ENCODE data around the gene DNAJC10.
"Not testable (repeated sequence)": the region's sequence is repeated elsewhere in the genome, so short reads cannot be mapped to it uniquely, and the experiment has no call there.

DNAJC10 gene

DNA sequence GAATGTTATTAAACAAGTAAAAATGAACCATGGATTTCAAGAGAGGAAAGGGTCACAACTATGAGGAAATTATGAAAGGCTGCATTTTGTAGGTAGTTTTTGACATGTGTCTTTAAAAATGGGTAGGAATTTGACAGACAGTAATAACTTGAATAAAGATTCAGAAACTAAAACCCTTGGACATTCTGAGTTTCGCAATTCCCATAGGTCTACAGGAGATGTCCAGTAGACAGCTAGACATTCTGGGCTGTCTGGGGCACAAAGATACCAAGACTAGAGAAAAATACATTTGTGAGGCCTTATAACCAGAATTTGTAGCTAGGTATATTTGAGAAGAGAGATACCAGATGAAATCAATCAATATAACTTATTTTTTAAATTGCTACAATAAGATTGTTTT lies 42.3 kb downstream of the DNAJC10 start:
- TF ChIP-seq, protein P1, sequence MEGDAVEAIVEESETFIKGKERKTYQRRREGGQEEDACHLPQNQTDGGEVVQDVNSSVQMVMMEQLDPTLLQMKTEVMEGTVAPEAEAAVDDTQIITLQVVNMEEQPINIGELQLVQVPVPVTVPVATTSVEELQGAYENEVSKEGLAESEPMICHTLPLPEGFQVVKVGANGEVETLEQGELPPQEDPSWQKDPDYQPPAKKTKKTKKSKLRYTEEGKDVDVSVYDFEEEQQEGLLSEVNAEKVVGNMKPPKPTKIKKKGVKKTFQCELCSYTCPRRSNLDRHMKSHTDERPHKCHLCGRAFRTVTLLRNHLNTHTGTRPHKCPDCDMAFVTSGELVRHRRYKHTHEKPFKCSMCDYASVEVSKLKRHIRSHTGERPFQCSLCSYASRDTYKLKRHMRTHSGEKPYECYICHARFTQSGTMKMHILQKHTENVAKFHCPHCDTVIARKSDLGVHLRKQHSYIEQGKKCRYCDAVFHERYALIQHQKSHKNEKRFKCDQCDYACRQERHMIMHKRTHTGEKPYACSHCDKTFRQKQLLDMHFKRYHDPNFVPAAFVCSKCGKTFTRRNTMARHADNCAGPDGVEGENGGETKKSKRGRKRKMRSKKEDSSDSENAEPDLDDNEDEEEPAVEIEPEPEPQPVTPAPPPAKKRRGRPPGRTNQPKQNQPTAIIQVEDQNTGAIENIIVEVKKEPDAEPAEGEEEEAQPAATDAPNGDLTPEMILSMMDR (IDR thresholded peaks at IDR 0.05; ENCODE audit: low read depth, low read length): no peak
- Histone ChIP-seq H3K36me3 (peaks cover 30% of the 10 kb centered on the region), H3K27me3 (ENCODE audit: insufficient read depth, low read depth, severe bottlenecking) (no peaks in the 10 kb centered on the region), H3K27ac (no peak overlapping the region), H3K9me3 (ENCODE audit: severe bottlenecking) (no peaks in the 10 kb centered on the region), H3K4me3 (ENCODE audit: low read depth, low read length) (no peak overlapping the region)
- no peak for DNase-seq

DNA sequence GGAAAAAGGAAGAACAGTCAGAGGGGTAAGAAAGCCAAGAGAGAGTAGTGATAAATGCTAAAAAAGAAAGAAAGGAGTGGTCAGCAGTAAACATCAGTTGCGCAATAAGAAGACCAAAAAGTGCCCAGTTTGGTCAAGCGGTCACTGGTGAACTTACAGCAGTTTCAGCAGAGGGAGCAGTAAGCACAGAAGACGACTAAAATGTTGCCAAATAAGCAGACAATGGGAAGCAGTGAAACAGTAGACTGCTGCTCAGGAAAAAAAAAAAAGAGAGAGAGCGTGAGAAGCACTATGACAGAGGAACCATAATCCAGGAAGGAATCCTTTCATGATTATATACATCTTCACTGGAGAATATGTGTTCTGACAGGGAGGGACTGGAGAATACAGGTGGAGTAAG lies 45.8 kb downstream of the DNAJC10 start:
- H3K36me3 ChIP-seq: peaks cover 25% of the 10 kb centered on the region
- H3K9me3 ChIP-seq (ENCODE audit: severe bottlenecking): no peaks in the 10 kb centered on the region
- no peaks in the 10 kb centered on the region for H3K27me3 ChIP-seq (ENCODE audit: insufficient read depth, low read depth, severe bottlenecking)
- TF ChIP-seq, protein P1 (IDR thresholded peaks at IDR 0.05; ENCODE audit: low read depth, low read length): no peak
- no peak for DNase-seq
- H3K4me3 ChIP-seq (ENCODE audit: low read depth, low read length): no peak overlapping the region
- H3K27ac ChIP-seq: no peak overlapping the region

DNA sequence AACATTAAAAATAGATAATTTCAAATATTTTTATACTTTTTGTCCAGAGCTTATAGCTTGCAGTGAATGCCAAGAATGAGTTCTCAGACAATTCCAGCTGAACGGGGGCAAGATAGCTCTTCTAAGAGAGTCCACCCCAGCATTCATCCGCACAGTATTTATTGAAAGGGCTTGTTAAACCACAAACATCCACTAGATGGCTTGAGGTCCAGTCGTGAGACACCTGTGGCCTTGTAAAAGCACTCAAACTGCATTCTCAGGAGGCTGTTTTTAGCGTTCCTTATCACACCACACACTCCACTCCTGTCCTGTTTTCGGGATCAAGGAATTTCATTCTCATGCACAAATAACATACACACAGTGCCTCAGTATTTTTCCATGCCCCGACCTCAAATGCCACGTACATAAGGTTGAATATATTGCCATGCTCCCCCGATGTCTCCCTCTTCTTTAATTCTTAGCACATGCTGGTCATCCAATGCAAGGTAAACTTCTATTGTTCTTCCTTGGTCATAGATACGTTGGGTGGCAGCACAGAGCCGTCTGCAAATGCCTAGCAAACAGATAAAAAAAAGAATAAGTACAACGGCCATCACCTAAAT lies 47.4 kb downstream of the DNAJC10 start:
- peak; percentile 30 for DNase-seq
- H3K27me3 ChIP-seq (ENCODE audit: insufficient read depth, low read depth, severe bottlenecking): no peaks in the 10 kb centered on the region
- H3K36me3 ChIP-seq: peaks cover 16% of the 10 kb centered on the region
- no peaks in the 10 kb centered on the region for H3K9me3 ChIP-seq (ENCODE audit: severe bottlenecking)
- H3K4me3 ChIP-seq (ENCODE audit: low read depth, low read length): no peak overlapping the region
- TF ChIP-seq, protein P1 (IDR thresholded peaks at IDR 0.05; ENCODE audit: low read depth, low read length): peak; percentile 63
- H3K27ac ChIP-seq: no peak overlapping the region

DNA sequence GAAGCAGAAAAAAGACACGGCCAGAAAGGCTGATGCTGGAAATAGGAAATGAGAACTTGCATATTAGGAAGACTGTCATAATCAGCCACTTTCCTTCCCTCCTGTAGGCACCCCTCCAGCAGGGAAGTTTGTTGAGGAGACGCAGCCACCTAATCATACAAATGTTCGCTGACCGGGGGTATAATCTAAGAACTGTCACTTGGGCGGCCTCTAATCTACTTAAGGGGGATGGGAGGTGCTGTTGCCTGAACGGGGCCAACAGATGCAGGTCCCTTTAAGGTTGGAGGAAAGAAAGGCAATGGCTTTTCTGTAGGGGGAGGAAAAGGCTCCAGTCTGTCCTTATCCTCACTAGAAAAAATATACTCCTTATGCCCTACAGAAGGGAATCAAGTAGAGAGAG lies 50.6 kb downstream of the DNAJC10 start:
- Histone ChIP-seq H3K9me3 (ENCODE audit: severe bottlenecking) (no peaks in the 10 kb centered on the region), H3K27me3 (ENCODE audit: insufficient read depth, low read depth, severe bottlenecking) (no peaks in the 10 kb centered on the region), H3K4me3 (ENCODE audit: low read depth, low read length) (no peak overlapping the region), H3K27ac (peak overlapping the region; percentile 12; the same call in 1 of the 2 replicates), H3K36me3 (peaks cover 6% of the 10 kb centered on the region)
- peak; percentile 68 for DNase-seq
- TF ChIP-seq, protein P1 (IDR thresholded peaks at IDR 0.05; ENCODE audit: low read depth, low read length): no peak

DNA sequence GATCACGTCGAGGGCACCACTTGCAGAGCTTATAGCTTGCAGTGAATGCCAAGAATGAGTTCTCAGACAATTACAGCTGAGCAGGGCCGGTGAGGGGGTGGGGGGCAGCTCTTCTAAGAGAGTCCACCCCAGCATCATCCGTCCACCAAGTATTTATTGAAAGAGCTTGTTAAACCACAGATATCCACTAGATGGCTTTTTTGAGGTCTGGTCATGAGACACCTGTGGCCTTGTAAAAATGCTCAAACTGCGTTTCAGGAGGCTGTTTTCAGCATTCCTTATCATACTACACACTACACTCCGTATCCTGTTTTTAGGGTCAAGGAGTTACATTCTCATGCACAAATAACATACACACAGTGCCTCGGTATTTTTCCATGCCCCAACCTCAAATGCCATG lies 51.5 kb downstream of the DNAJC10 start:
- Histone ChIP-seq H3K9me3 (ENCODE audit: severe bottlenecking) (no peaks in the 10 kb centered on the region), H3K27me3 (ENCODE audit: insufficient read depth, low read depth, severe bottlenecking) (no peaks in the 10 kb centered on the region), H3K27ac (no peak overlapping the region), H3K36me3 (peaks cover 6% of the 10 kb centered on the region), H3K4me3 (ENCODE audit: low read depth, low read length) (no peak overlapping the region)
- TF ChIP-seq, protein P1 (IDR thresholded peaks at IDR 0.05; ENCODE audit: low read depth, low read length): peak; percentile 33; the same call in 1 of the 2 replicates
- DNase-seq: no peak

DNA sequence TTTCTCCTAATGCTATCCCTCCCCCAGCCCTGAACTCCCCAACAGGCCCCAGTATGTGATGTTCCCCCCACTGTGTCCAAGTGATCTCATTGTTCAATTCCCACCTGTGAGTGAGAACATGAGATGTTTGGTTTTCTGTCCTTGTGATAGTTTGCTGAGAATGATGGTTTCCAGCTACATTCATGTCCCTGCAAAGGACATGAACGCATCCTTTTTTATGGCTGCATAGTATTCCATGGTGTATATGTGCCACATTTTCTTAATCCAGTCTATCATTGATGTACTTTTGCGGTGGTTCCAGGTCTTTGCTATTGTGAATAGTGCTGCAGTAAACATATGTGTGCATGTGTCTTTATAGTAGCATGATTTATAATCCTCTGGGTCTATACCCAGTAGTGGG lies 52.9 kb downstream of the DNAJC10 start:
- DNase-seq, H3K36me3 ChIP-seq: not testable (repeated sequence)

More for the DNA sequence above, 52.9 kb downstream of the DNAJC10 start:
- not testable (repeated sequence) for H3K4me3 ChIP-seq (ENCODE audit: low read depth, low read length); H3K27ac ChIP-seq; H3K9me3 ChIP-seq (ENCODE audit: severe bottlenecking); H3K27me3 ChIP-seq (ENCODE audit: insufficient read depth, low read depth, severe bottlenecking)
